ENCODE data around the gene CFAP100.

The CFAP100 gene

GRCh38 chr3:126483321-126483761 lies 88.6 kb downstream of the CFAP100 start:
- TF ChIP-seq CTCF (IDR thresholded peaks at IDR 0.05): no peak

- TF ChIP-seq CTCF (IDR thresholded peaks at IDR 0.05): no peak
These were observed 89.4 kb downstream of the CFAP100 start for GRCh38 chr3:126484148-126484547.

- TF ChIP-seq CTCF (IDR thresholded peaks at IDR 0.05): no peak
These were observed 90.0 kb downstream of the CFAP100 start for GRCh38 chr3:126484662-126485061.

GRCh38 chr3:126485176-126485897 lies 90.6 kb downstream of the CFAP100 start:
- TF ChIP-seq CTCF (IDR thresholded peaks at IDR 0.05): no peak

- no peak for TF ChIP-seq CTCF (IDR thresholded peaks at IDR 0.05)
These were observed 91.2 kb downstream of the CFAP100 start for GRCh38 chr3:126485956-126486355.

Data from LNCAP (cell line).